ENCODE measurements around the gene FAM8A1. TPM values are rescaled to one million over a fixed set of nuclear protein-coding genes. Genes with fewer than 3 reads are reported as not detected.

FAM8A1 gene
- 23.7 and 36.6 TPM in 2 replicates for total RNA-seq

GRCh38 chr6:17599877-17600526 lies at the start of gene FAM8A1:
FAM8A1 (plus strand) TSS chr6:17600302; CDS start chr6:17600410, 108 bp downstream.

Other genes starting within 250 kb of the FAM8A1 start
- 12.3 and 17.9 TPM in 2 replicates for gene CAP2, start 206.7 kb upstream of the FAM8A1 start, total RNA-seq
- 23.7 and 24.7 TPM in 2 replicates for gene NUP153, start 106.6 kb downstream of the FAM8A1 start, total RNA-seq